Vagina (tissue), 2 donors: ENCODE results near the gene GNB1L. TPM values are rescaled to one million over a fixed set of nuclear protein-coding genes. Genes with fewer than 3 reads are reported as not detected.

Source experiments
- DNase-seq, 2 donors: peaks; one replicate each; pipeline ENCODE4 v3.0.0-alpha.2; 2017; ENCODE audit errors: extremely low spot score in 2 of 2
- H3K27ac ChIP-seq: fragments of 200-600 bp; sonication (generic); one replicate; pipeline ENCODE4 v1.5.1; 2019
- H3K27me3 ChIP-seq: fragments of 200-600 bp; sonication (generic); one replicate; pipeline ENCODE4 v1.5.1; 2019
- H3K36me3 ChIP-seq, 2 donors: fragments of 200-600 bp; sonication (generic); one replicate each; pipeline ENCODE4 v1.5.1; 2017 to 2019
- H3K4me1 ChIP-seq: fragments of 200-600 bp; sonication (generic); one replicate; pipeline ENCODE4 v1.5.1; 2019
- H3K4me3 ChIP-seq, 2 donors: fragments of 200-600 bp; sonication (generic); 1 replicate in 1 of 2; 2 replicates in 1 of 2; pipeline ENCODE4 v1.5.1; 2016 to 2019
- H3K9me3 ChIP-seq: fragments of 200-600 bp; sonication (generic); one replicate; pipeline ENCODE4 v1.5.1; 2019
- POLR2A ChIP-seq, 2 donors: fragments of 450-650 bp; IDR thresholded peaks; one replicate each; pipeline ENCODE4 v1.6.1; 2017; ENCODE audit warnings: antibody characterized with exemption in 2 of 2, mild to moderate bottlenecking in 2 of 2, moderate library complexity in 2 of 2
- POLR2AphosphoS5 ChIP-seq, 2 donors: sonication (generic); formaldehyde crosslinking; IDR thresholded peaks; one replicate each; pipeline ENCODE4 v1.9.0; 2017; ENCODE audit warnings: antibody characterized with exemption in 2 of 2, mild to moderate bottlenecking in 2 of 2, low read depth in 1 of 2; ENCODE audit not compliant: insufficient read depth in 1 of 2
- intact Hi-C: fragments of 100-400 bp; cut with DNase I; formaldehyde crosslinking; loops from one replicate; pipeline ENCODE4 v1.15.1; 2023
- total RNA-seq: library from RNA; depleted of rRNA; stranded (reverse); fragments of >200 nt; gene quantifications from one replicate; pipeline ENCODE4 v1.2.3, GENCODE V29; 2016
- TF ChIP-seq, protein P1 (sequence below), 3 experiments: fragments of 450-650 bp in 2 of 3; fragments of 200-600 bp in 1 of 3; sonication (generic) in 1 of 3; IDR thresholded peaks; one replicate each; pipeline ENCODE4 v1.5.1; 2017 to 2019; ENCODE audit warnings: antibody characterized with exemption in 3 of 3, mild to moderate bottlenecking in 2 of 3, moderate library complexity in 2 of 3

The GNB1L gene
- total RNA-seq, 1 donor from 2014 or later = 14.0 TPM

DNA sequence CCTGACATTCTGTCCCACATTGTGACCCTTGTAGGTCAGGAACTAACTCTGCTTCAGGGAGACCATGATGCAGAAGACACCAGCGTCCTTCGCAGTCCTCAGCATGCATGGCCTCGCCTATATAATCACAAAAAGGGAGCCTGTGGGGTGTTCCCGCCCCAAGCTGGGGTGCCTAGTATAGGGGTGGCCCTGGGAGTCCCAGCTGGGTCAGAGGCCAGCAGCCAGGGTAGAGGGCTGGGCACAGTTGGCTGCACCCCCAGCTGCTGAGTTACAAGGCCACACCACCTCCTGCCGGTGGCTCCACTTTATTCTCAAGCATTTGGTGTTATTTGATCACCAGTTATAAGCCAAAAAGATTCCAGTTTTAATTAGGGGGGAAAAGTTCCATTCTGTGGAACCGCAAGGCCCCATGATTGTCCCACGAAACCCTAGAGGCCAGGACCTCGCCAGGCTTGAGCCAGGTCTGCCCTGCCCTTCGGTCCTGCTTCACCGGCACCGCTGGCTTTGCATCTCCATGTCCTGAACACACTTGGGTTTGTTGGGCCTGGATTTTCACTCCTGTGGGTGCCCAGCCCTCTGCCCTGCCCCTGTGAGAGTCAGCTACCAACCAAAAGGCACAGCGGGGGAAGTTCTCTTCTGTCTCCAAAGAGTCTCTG lies 15.0 kb upstream of the GNB1L start:
- H3K4me3 ChIP-seq = no peak overlapping the region
- H3K4me1 ChIP-seq = peaks cover 19% of the 10 kb centered on the region
- no peaks in the 10 kb centered on the region for H3K36me3 ChIP-seq
- no peak for DNase-seq
- no peaks in the 10 kb centered on the region for H3K27me3 ChIP-seq
- intact Hi-C loops = no loop called here
- TF ChIP-seq, protein P1, sequence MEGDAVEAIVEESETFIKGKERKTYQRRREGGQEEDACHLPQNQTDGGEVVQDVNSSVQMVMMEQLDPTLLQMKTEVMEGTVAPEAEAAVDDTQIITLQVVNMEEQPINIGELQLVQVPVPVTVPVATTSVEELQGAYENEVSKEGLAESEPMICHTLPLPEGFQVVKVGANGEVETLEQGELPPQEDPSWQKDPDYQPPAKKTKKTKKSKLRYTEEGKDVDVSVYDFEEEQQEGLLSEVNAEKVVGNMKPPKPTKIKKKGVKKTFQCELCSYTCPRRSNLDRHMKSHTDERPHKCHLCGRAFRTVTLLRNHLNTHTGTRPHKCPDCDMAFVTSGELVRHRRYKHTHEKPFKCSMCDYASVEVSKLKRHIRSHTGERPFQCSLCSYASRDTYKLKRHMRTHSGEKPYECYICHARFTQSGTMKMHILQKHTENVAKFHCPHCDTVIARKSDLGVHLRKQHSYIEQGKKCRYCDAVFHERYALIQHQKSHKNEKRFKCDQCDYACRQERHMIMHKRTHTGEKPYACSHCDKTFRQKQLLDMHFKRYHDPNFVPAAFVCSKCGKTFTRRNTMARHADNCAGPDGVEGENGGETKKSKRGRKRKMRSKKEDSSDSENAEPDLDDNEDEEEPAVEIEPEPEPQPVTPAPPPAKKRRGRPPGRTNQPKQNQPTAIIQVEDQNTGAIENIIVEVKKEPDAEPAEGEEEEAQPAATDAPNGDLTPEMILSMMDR (IDR thresholded peaks at IDR 0.05) = no peak
- TF ChIP-seq POLR2AphosphoS5 (IDR thresholded peaks at IDR 0.05; ENCODE audit: insufficient read depth in 1 of 2, low read depth in 1 of 2) (no peak), POLR2A (IDR thresholded peaks at IDR 0.05) (no peak)
- H3K9me3 ChIP-seq = no peaks in the 10 kb centered on the region
- no peak overlapping the region for H3K27ac ChIP-seq

DNA sequence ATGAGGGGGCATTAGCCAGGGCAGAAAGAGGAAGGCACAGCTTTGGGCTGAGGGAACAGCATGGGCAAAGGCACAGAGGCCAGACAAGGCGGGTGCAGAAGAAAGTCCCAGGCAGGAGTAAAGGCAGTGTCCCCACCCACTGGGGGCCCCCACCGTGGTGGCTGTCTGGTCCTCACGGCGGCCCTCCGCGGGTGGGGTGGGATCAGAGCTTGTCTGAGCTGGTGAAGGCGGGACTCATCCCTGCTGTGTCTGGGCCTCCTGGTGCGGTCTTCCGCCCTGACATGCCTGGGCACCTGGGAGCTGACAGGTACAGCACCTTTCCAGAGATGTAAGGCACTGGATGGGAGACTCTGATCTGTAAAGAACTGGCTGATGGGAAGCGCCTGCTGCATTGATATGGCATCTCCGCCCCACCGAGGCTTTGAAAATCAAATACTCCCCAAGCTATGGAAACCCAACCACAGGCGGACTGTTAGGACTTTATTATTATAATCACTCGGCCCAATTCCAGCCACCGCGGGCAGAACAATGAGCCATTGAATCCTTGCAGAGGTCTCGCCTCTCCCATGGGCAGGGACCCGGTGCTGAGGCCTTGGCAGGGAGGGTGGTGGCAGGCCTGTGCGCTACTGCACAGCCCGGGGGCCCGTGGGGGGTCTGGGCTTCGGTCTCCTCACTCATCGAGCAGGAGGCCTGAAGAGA lies 14.2 kb upstream of the GNB1L start:
- H3K4me1 ChIP-seq = peaks cover 12% of the 10 kb centered on the region
- H3K36me3 ChIP-seq = no peaks in the 10 kb centered on the region
- H3K27me3 ChIP-seq = no peaks in the 10 kb centered on the region
- intact Hi-C loops = no loop called here
- DNase-seq = no peak
- H3K4me3 ChIP-seq = no peak overlapping the region
- no peaks in the 10 kb centered on the region for H3K9me3 ChIP-seq
- H3K27ac ChIP-seq = no peak overlapping the region
- TF ChIP-seq POLR2AphosphoS5 (IDR thresholded peaks at IDR 0.05; ENCODE audit: insufficient read depth in 1 of 2, low read depth in 1 of 2) = no peak
- TF ChIP-seq, protein P1 (IDR thresholded peaks at IDR 0.05) = no peak
- TF ChIP-seq POLR2A (IDR thresholded peaks at IDR 0.05) = no peak

DNA sequence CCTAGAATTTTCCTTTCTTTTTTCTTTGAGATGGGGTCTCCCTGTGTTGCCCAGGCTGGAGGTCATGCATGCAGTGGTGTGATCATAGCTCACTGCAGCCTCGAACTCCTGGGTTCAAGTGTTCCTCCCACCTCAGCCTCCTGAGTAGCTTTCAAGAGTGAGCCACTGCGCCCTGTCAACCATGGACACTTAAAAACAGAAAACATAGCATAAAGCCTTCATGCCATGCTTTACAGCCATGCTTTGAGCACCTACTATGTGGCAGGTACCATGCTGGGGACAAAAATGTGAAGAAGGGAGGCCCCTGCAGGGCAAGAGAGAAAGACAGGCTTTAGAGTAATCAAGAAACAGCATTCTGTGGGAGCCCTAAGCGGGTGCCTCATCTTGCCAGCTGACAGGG lies 13.7 kb upstream of the GNB1L start:
- peaks cover 6% of the 10 kb centered on the region for H3K4me1 ChIP-seq
- H3K9me3 ChIP-seq = no peaks in the 10 kb centered on the region
- no peak overlapping the region for H3K27ac ChIP-seq
- no peaks in the 10 kb centered on the region for H3K36me3 ChIP-seq
- DNase-seq = no peak
- intact Hi-C loops = no loop called here
- TF ChIP-seq POLR2A (IDR thresholded peaks at IDR 0.05) = no peak
- no peak for TF ChIP-seq POLR2AphosphoS5 (IDR thresholded peaks at IDR 0.05; ENCODE audit: insufficient read depth in 1 of 2, low read depth in 1 of 2)
- TF ChIP-seq, protein P1 (IDR thresholded peaks at IDR 0.05) = no peak
- H3K27me3 ChIP-seq = no peaks in the 10 kb centered on the region
- no peak overlapping the region for H3K4me3 ChIP-seq

DNA sequence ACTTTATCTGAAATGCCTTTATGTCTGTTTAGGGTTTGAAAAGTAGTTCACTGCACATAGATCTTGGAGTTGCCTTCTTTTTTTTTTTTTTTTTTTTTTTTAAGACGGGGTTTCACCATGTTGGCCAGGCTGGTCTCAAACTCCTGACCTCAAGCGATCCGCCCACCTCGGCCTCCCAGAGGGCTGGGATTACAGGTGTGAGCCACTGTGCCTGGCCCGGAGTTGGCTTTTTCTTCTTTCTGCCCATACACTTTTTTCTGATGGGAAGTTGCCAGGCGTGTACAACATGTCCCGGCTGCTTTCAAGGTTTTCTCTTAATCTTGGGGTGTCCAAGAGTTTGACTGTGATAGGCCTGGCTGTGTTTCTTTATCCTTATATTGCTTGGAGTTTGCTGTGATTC lies 12.9 kb upstream of the GNB1L start:
- no peaks in the 10 kb centered on the region for H3K4me1 ChIP-seq
- no peaks in the 10 kb centered on the region for H3K9me3 ChIP-seq
- DNase-seq = no peak
- intact Hi-C loops = no loop called here
- no peak overlapping the region for H3K27ac ChIP-seq
- no peak for TF ChIP-seq POLR2AphosphoS5 (IDR thresholded peaks at IDR 0.05; ENCODE audit: insufficient read depth in 1 of 2, low read depth in 1 of 2)
- TF ChIP-seq, protein P1 (IDR thresholded peaks at IDR 0.05) = no peak
- TF ChIP-seq POLR2A (IDR thresholded peaks at IDR 0.05) = no peak
- no peaks in the 10 kb centered on the region for H3K27me3 ChIP-seq
- H3K36me3 ChIP-seq = no peaks in the 10 kb centered on the region
- H3K4me3 ChIP-seq = no peak overlapping the region

DNA sequence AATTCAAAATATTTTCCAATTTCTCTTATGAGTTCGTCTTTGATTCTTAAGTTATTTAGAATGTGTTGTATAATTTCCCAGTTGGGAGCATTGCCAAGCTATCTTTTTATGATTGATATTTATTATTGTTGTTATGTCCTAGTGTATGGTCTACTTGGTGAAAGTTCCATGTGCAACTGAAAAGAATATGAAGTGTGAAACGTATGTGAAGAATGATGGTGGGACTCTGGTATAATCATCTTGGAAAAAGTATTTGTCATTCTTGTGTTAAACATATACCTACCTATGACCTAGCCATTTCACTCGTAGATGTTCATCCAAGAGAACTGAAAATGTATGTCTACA lies 12.0 kb upstream of the GNB1L start:
- Histone ChIP-seq H3K4me1 (no peaks in the 10 kb centered on the region), H3K9me3 (no peaks in the 10 kb centered on the region), H3K36me3 (no peaks in the 10 kb centered on the region), H3K27ac (no peak overlapping the region), H3K4me3 (no peak overlapping the region), H3K27me3 (no peaks in the 10 kb centered on the region)
- TF ChIP-seq, protein P1 (IDR thresholded peaks at IDR 0.05) = no peak
- TF ChIP-seq POLR2A (IDR thresholded peaks at IDR 0.05) (no peak), POLR2AphosphoS5 (IDR thresholded peaks at IDR 0.05; ENCODE audit: insufficient read depth in 1 of 2, low read depth in 1 of 2) (no peak)
- intact Hi-C loops = no loop called here
- no peak for DNase-seq
